Subcutaneous abdominal adipose tissue (tissue), 5 donors: ENCODE results near the gene TLR8.
"Not testable (repeated sequence)": the region's sequence is repeated elsewhere in the genome, so short reads cannot be mapped to it uniquely, and the experiment has no call there.

ENCODE experiments used
- H3K27ac ChIP-seq: one replicate; pipeline ENCODE4 v1.7.0; 2013; ENCODE audit warnings: low read depth, mild to moderate bottlenecking, inconsistent platforms, low read length, moderate library complexity
- H3K27me3 ChIP-seq, 5 donors: one replicate each; pipeline ENCODE4 v1.7.0; 2013; ENCODE audit warnings: low read length in 5 of 5, inconsistent platforms in 1 of 5; ENCODE audit not compliant: control insufficient read depth in 5 of 5, insufficient read depth in 4 of 5
- H3K36me3 ChIP-seq, 5 donors: one replicate each; pipeline ENCODE4 v1.7.0; 2013; ENCODE audit warnings: low read length in 5 of 5; ENCODE audit not compliant: control insufficient read depth in 5 of 5, insufficient read depth in 5 of 5
- H3K4me1 ChIP-seq, 5 donors: one replicate each; pipeline ENCODE4 v1.7.0; 2013; ENCODE audit warnings: low read length in 5 of 5, mild to moderate bottlenecking in 3 of 5, moderate library complexity in 1 of 5; ENCODE audit not compliant: control insufficient read depth in 5 of 5, insufficient read depth in 5 of 5
- H3K4me3 ChIP-seq, 5 donors: one replicate each; pipeline ENCODE4 v1.7.0; 2013; ENCODE audit warnings: low read length in 5 of 5, low read depth in 1 of 5
- H3K9ac ChIP-seq, 5 donors: one replicate each; pipeline ENCODE4 v1.7.0; 2013; ENCODE audit warnings: low read length in 5 of 5, mild to moderate bottlenecking in 4 of 5, moderate library complexity in 3 of 5
- H3K9me3 ChIP-seq, 5 donors: one replicate each; pipeline ENCODE4 v1.7.0; 2013; ENCODE audit warnings: low read length in 5 of 5; ENCODE audit not compliant: control insufficient read depth in 5 of 5
- donor health status: healthy.
- donor health status: healthy.
- donor health status: healthy.
- donor health status: healthy.
- donor health status: healthy.

TLR8 gene

GRCh38 chrX:12934850-12935249 lies 28.4 kb downstream of the TLR8 start:
- Histone ChIP-seq H3K27ac (no peak overlapping the region), H3K9me3 (peaks cover 0 to 2% (median 0%) of the 10 kb centered on the region in 5 donors), H3K27me3 (peaks cover 0 to 8% (median 5%) of the 10 kb centered on the region in 5 donors), H3K4me3 (no peak overlapping the region), H3K9ac (no peak overlapping the region), H3K4me1 (no peaks in the 10 kb centered on the region), H3K36me3 (no peaks in the 10 kb centered on the region)

GRCh38 chrX:12936947-12937346 lies 30.5 kb downstream of the TLR8 start:
- Histone ChIP-seq H3K27me3 (no peaks in the 10 kb centered on the region), H3K4me3 (no peak overlapping the region), H3K27ac (no peak overlapping the region), H3K9me3 (peaks cover 0 to 2% (median 0%) of the 10 kb centered on the region in 5 donors), H3K4me1 (no peaks in the 10 kb centered on the region), H3K9ac (no peak overlapping the region), H3K36me3 (no peaks in the 10 kb centered on the region)

- H3K27me3 ChIP-seq, H3K4me1 ChIP-seq, H3K36me3 ChIP-seq, H3K9ac ChIP-seq, H3K9me3 ChIP-seq, H3K4me3 ChIP-seq, H3K27ac ChIP-seq: not testable (repeated sequence)
Observed at GRCh38 chrX:12940471-12940870, 34.1 kb downstream of the TLR8 start.

GRCh38 chrX:12943592-12943991 lies 37.2 kb downstream of the TLR8 start:
- not testable (repeated sequence) for H3K27me3 ChIP-seq, H3K4me1 ChIP-seq, H3K9me3 ChIP-seq, H3K36me3 ChIP-seq, H3K27ac ChIP-seq, H3K4me3 ChIP-seq, H3K9ac ChIP-seq

- H3K27me3 ChIP-seq, H3K9me3 ChIP-seq, H3K9ac ChIP-seq, H3K4me3 ChIP-seq, H3K36me3 ChIP-seq, H3K27ac ChIP-seq: not testable (repeated sequence)
- peaks cover 0 to 12% (median 1%) of the 10 kb centered on the region in 5 donors for H3K4me1 ChIP-seq
Observed at GRCh38 chrX:12944452-12944851, 38.0 kb downstream of the TLR8 start.

GRCh38 chrX:12945494-12945893 lies 39.1 kb downstream of the TLR8 start:
- H3K4me3 ChIP-seq, result no peak overlapping the region
- H3K36me3 ChIP-seq, result no peaks in the 10 kb centered on the region
- H3K27me3 ChIP-seq, result peaks cover 0 to 5% (median 0%) of the 10 kb centered on the region in 5 donors
- no peak overlapping the region for H3K27ac ChIP-seq
- no peak overlapping the region for H3K9ac ChIP-seq
- peaks cover 9 to 22% (median 12%) of the 10 kb centered on the region in 5 donors for H3K4me1 ChIP-seq
- no peaks in the 10 kb centered on the region for H3K9me3 ChIP-seq

- Histone ChIP-seq H3K36me3 (no peaks in the 10 kb centered on the region), H3K9me3 (no peaks in the 10 kb centered on the region), H3K4me3 (no peak overlapping the region), H3K27me3 (peaks cover 0 to 5% (median 0%) of the 10 kb centered on the region in 5 donors), H3K9ac (no peak overlapping the region), H3K4me1 (peaks cover 12 to 30% (median 15%) of the 10 kb centered on the region in 5 donors), H3K27ac (no peak overlapping the region)
Observed at GRCh38 chrX:12946406-12946805, 40.0 kb downstream of the TLR8 start.

- Histone ChIP-seq H3K9ac (peak overlapping the region in 1 of 5 donors; percentile 7), H3K4me1 (peaks cover 12 to 30% (median 15%) of the 10 kb centered on the region in 5 donors), H3K27ac (no peak overlapping the region), H3K27me3 (peaks cover 0 to 5% (median 0%) of the 10 kb centered on the region in 5 donors), H3K9me3 (no peaks in the 10 kb centered on the region), H3K36me3 (no peaks in the 10 kb centered on the region), H3K4me3 (no peak overlapping the region)
Observed at GRCh38 chrX:12946838-12947544, 40.6 kb downstream of the TLR8 start.

- Histone ChIP-seq H3K9ac (no peak overlapping the region), H3K36me3 (no peaks in the 10 kb centered on the region), H3K27me3 (peaks cover 0 to 5% (median 0%) of the 10 kb centered on the region in 5 donors), H3K4me3 (no peak overlapping the region), H3K9me3 (no peaks in the 10 kb centered on the region), H3K27ac (no peak overlapping the region), H3K4me1 (peaks cover 12 to 30% (median 15%) of the 10 kb centered on the region in 5 donors)
Observed at GRCh38 chrX:12947545-12948235, 41.3 kb downstream of the TLR8 start.

- Histone ChIP-seq H3K4me3 (no peak overlapping the region), H3K27ac (no peak overlapping the region), H3K27me3 (peaks cover 0 to 5% (median 0%) of the 10 kb centered on the region in 5 donors)
Observed at GRCh38 chrX:12948495-12948894, 42.1 kb downstream of the TLR8 start.

More at GRCh38 chrX:12948495-12948894, 42.1 kb downstream of the TLR8 start:
- Histone ChIP-seq H3K36me3 (no peaks in the 10 kb centered on the region), H3K9me3 (no peaks in the 10 kb centered on the region), H3K9ac (no peak overlapping the region), H3K4me1 (peaks cover 12 to 30% (median 15%) of the 10 kb centered on the region in 5 donors)
